ENCODE measurements around the gene QDPR.
A peak's percentile ranks its signal among the peaks of the same experiment; 100 is the strongest.

The QDPR gene

DNA sequence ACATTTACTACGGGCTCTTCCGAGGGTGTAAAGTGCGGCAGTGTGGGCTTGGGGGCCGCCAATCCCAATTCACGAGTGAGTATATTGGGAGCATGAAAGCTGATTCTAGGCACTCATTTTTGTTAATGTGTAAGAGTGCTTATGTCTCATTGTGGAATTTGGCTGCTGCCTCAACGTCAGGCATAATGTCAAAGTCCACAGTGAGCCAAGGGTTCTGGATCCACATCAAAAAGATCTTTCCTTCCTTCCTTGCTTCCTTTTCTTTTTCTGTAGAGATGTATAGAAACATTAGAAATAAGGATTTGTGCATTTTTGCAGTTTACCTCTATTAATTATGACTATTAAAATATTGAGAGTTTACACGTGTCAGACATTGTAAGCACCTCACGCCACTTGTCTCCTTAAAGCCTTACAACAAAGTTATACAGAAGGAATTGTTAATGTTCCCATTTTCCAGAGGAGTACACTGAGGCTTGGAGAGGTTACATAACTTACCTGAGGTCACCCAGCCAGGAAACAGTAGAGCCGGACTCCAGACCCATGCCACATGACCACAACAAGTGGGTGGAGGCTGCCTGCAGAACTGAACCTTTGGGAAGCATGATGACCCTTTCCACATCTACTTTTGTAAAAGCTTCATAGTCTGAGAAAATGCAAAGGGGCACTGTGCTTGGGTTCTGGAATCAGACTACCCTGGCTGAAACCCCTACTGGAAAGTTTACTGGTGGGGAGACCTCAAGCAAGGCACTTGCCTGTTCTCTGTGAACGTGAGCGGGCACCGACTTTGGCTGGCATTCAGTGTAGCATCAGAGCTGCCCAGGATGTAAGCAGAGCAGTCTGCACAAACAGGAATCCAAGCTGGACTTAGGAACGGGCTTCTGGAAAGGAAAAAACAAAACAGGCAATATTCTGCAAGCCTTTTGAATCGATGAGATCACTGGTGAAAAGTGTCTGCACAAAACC lies 3.8 kb upstream of the QDPR start:
- TF ChIP-seq, protein P1, sequence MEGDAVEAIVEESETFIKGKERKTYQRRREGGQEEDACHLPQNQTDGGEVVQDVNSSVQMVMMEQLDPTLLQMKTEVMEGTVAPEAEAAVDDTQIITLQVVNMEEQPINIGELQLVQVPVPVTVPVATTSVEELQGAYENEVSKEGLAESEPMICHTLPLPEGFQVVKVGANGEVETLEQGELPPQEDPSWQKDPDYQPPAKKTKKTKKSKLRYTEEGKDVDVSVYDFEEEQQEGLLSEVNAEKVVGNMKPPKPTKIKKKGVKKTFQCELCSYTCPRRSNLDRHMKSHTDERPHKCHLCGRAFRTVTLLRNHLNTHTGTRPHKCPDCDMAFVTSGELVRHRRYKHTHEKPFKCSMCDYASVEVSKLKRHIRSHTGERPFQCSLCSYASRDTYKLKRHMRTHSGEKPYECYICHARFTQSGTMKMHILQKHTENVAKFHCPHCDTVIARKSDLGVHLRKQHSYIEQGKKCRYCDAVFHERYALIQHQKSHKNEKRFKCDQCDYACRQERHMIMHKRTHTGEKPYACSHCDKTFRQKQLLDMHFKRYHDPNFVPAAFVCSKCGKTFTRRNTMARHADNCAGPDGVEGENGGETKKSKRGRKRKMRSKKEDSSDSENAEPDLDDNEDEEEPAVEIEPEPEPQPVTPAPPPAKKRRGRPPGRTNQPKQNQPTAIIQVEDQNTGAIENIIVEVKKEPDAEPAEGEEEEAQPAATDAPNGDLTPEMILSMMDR (IDR thresholded peaks at IDR 0.05; ENCODE audit: low read depth, low read length): no peak
- no peak overlapping the region for H3K4me3 ChIP-seq (ENCODE audit: low read depth, low read length)

DNA sequence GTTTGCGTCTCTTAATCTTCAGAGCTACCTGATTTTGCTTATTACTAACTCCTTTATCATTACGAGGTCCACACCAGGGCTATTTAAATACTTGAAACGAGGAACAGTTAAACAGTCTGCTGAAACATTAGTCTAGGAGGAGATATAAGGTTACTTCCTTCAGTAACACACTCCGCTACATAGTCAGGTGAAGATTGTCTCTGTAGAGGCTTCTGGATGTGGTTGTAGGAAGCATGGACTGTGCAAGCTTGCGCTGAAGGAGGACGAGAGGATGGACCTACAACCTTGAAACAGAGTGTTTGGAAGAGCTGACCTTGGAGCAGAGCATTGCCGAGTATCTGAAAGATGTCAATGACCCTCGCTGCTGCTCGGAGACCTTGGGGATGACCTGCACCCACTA lies 3.0 kb upstream of the QDPR start, which contains the start of gene CLRN2:
Gene CLRN2, plus strand, starts transcription at position 301 of the 400 bp plus-strand sequence. CDS start 102 bp downstream, outside the sequence.
- H3K4me3 ChIP-seq (ENCODE audit: low read depth, low read length): no peak within 1 kb of the TSS
- TF ChIP-seq, protein P1 (IDR thresholded peaks at IDR 0.05; ENCODE audit: low read depth, low read length): no peak

DNA sequence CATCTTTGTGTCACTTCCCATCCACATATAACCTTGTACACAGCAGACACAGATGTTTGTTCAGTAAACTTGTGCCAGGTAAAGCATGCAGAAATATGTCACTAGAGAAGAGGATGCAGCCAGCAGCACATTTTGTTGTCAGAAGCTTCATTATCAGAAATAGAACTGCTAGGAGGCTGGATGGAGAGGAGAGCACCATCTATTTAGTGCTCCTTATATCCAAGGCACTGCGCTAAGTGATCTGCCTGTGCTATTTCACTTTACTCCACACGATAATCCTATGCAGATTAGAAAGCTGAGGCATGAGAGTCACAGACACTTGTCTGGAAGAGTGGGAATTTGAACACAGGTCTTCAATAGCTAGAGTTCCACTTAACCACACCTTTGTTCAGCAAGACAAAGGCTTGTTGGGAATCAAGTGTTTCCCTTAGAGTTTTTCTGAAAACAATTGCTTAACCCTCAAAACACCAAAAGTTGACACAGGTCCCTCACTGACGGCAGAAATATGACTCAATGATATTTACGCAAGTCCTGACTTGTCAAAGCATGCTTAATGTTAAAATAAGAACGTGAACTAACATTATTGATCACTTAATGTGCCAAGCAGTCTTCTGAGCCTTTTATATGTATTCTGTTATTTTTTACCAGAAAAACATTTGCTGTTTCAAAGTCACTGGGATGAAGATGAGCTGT lies 1.2 kb upstream of the QDPR start:
- H3K4me3 ChIP-seq (ENCODE audit: low read depth, low read length): no peak overlapping the region
- TF ChIP-seq, protein P1 (IDR thresholded peaks at IDR 0.05; ENCODE audit: low read depth, low read length): no peak

DNA sequence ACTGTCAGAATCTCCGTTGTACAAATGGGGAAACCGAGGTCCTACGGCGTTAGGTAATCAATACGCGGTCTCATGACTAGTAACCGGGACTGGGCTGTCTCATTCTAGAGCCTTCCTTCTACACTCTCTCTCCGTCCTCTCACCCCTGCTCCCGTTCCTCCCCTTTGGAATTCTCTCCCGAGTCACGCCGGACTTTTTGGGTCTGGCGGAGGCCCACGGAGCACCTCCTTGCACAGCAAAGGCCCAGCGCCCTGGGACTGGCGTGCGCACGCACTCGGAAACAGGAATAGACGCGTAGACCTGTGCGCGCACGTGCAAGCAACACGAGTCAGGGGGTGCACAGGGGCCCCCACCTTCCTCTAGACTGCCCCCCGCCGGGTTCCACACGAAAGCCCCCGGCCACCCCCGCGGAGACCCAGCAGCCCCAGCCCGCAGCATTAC lies 361 bp downstream of the QDPR start:
- TF ChIP-seq, protein P1 (IDR thresholded peaks at IDR 0.05; ENCODE audit: low read depth, low read length): no peak
- H3K4me3 ChIP-seq (ENCODE audit: low read depth, low read length): peak overlapping the region; percentile 76

DNA sequence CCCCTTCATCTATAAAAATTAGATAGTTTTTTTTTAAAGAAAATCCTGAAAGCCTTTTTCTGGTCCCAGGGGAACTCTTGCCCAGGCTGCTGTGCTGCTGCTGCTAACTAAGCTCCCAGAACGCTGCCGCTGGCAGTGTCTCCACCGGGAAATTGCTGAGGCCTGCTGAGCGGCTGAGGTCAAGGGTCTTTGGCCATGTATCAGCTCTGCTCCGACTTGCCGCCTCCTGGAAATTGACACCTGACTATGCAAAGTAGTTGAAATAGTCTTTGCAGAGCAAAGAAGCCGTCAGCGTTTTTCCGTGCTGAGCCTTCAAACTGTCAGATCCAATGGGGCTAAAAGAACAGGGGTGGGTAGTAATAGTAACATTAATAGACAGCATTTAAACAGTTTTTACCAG lies 839 bp downstream of the QDPR start:
- H3K4me3 ChIP-seq (ENCODE audit: low read depth, low read length): peak overlapping the region; percentile 76
- TF ChIP-seq, protein P1 (IDR thresholded peaks at IDR 0.05; ENCODE audit: low read depth, low read length): no peak

DNA sequence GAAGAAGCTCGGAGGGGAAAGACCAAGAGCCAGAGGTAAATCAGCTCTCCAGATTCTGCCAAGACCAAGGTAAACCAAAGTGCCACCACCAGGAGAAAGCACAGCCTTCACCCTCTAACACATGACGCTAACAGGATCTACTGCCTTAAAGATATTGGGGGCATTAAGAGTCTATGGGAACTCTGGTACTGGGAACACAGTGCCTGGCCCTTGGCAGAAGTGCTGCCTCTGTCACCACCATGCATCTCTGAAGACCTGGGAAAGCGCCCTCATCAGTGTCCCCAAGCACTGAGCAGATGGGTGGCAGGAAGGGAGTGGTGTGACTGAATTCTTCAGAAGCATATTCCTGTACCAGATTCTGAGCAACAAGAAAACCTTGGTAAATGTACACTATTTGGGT lies 1.3 kb downstream of the QDPR start:
- TF ChIP-seq, protein P1 (IDR thresholded peaks at IDR 0.05; ENCODE audit: low read depth, low read length): no peak
- H3K4me3 ChIP-seq (ENCODE audit: low read depth, low read length): no peak overlapping the region; the same call in 1 of the 2 replicates
